Naive thymus-derived CD8-positive, alpha-beta T cell (primary cell): Measurements from ENCODE around the gene KIF26A. TPM values are rescaled to one million over a fixed set of nuclear protein-coding genes. Genes with fewer than 3 reads are reported as not detected.

Experiments
- ATAC-seq, 2 donors: fragments of 150-1000 bp; cut with Tn5 transposase in 1 of 2; sonication (Bioruptor Pico), chemical (Tn5 transposase) in 1 of 2; 1 replicate in 1 of 2; 2 replicates in 1 of 2; pipeline ENCODE4 v1.10.0; 2021; ENCODE audit warnings: mild to moderate bottlenecking in 2 of 2, moderate library complexity in 2 of 2
- POLR2A ChIA-PET: fragments of 350-600 bp; sonication (Branson Sonifier 250); formaldehyde crosslinking; loops from one replicate; lab custom pipeline; 2021; ENCODE audit warnings: antibody characterized with exemption; lab: Charles Lee
- DNase-seq, 10 donors: peaks; one replicate each; pipeline versions ENCODE4 v3.0.0 to v3.0.0-alpha.2; 2020 to 2022
- H3K27ac Mint-ChIP-seq, 10 donors: one replicate each; pipeline ENCODE4 v1.8.0; 2020 to 2022; ENCODE audit warnings: mild to moderate bottlenecking in 10 of 10, mixed read lengths in 10 of 10, moderate library complexity in 4 of 10, inconsistent platforms in 1 of 10
- H3K27me3 Mint-ChIP-seq, 5 donors: one replicate each; pipeline ENCODE4 v1.8.0; 2021 to 2022; ENCODE audit warnings: mixed read lengths in 5 of 5
- H3K36me3 Mint-ChIP-seq, 3 donors: one replicate each; pipeline ENCODE4 v1.8.0; 2020 to 2022; ENCODE audit warnings: mixed read lengths in 3 of 3, mild to moderate bottlenecking in 2 of 3, inconsistent platforms in 1 of 3
- H3K4me1 Mint-ChIP-seq, 4 donors: one replicate each; pipeline ENCODE4 v1.8.0; 2021 to 2022; ENCODE audit warnings: mixed read lengths in 4 of 4
- H3K4me3 Mint-ChIP-seq, 10 donors: one replicate each; pipeline ENCODE4 v1.8.0; 2020 to 2022; ENCODE audit warnings: mild to moderate bottlenecking in 10 of 10, mixed read lengths in 10 of 10, moderate library complexity in 6 of 10, inconsistent platforms in 1 of 10
- H3K9me3 Mint-ChIP-seq, 9 donors: one replicate each; pipeline ENCODE4 v1.8.0; 2020 to 2022; ENCODE audit warnings: mixed read lengths in 9 of 9, mild to moderate bottlenecking in 3 of 9, inconsistent platforms in 1 of 9, moderate library complexity in 1 of 9
- microRNA-seq: library from miRNA; unstranded; fragments of <30 nt; microRNA quantifications from one replicate; pipeline ENCODE4 v1.2.0, GENCODE V29; 2022; ENCODE audit warnings: borderline microRNAs expressed
- polyA plus RNA-seq, 3 donors: library from polyadenylated mRNA; unstranded; fragments of 300-500 nt; fragmentation: Illumina TruSeq; gene quantifications; one replicate each; pipeline ENCODE4 v1.2.3, GENCODE V29; 2021
- total RNA-seq, 8 experiments: library from RNA in 2 of 8; stranded (reverse) in 2 of 8; gene quantifications; one replicate each; pipeline ENCODE4 v1.2.3 and lab custom pipeline; 2021 to 2026

Gene KIF26A
- total and polyA plus RNA-seq, 5 experiments from 2014 or later: 0.10 to 0.11 TPM; not detected in 3

- Mint-ChIP-seq H3K27ac (peak overlapping the region in 1 of 10 donors; percentile 30), H3K4me1 (peaks cover 5 to 21% (median 12%) of the 10 kb centered on the region in 4 donors), H3K9me3 (peaks cover 0 to 24% (median 7%) of the 10 kb centered on the region in 9 donors), H3K27me3 (peaks cover 0 to 5% (median 0%) of the 10 kb centered on the region in 5 donors), H3K36me3 (peaks cover 0 to 12% (median 4%) of the 10 kb centered on the region in 3 donors), H3K4me3 (no peak overlapping the region)
- DNase-seq (peak in 1 of 10 donors; percentile 40), ATAC-seq (no peak)
- POLR2A ChIA-PET: no interaction called here
Observed at GRCh38 chr14:104230119-104230815, 91.9 kb downstream of the KIF26A start.

Small RNA genes lying within 50 kb of the gene (microRNA-seq; reads per million reads assigned to microRNA genes)
- gene MIR203A: not detected
- gene MIR203B: not detected

Other genes with a start within 250 kb of the KIF26A start
- gene TDRD9, start 210.1 kb upstream of the KIF26A start, total RNA-seq: 1 to 10 TPM in 1 of 2 experiments, under 1 TPM in 1; 0.22 to 1.1 TPM
- under 1 TPM; 0.57 to 0.77 (median 0.74) TPM for gene TDRD9, start 210.1 kb upstream of the KIF26A start, polyA plus RNA-seq
- gene RD3L, start 196.1 kb upstream of the KIF26A start, total RNA-seq: not detected
- not detected for gene RD3L, start 196.1 kb upstream of the KIF26A start, polyA plus RNA-seq
- gene ASPG, start 52.9 kb upstream of the KIF26A start, total RNA-seq: not detected
- not detected for gene ASPG, start 52.9 kb upstream of the KIF26A start, polyA plus RNA-seq